Right cardiac atrium (tissue), 5 donors: ENCODE measurements around the gene TMPRSS5. TPM values are rescaled to one million over a fixed set of nuclear protein-coding genes. Genes with fewer than 3 reads are reported as not detected.
A peak's percentile ranks its signal among the peaks of the same experiment; 100 is the strongest.
"Not testable (repeated sequence)": the region's sequence is repeated elsewhere in the genome, so short reads cannot be mapped to it uniquely, and the experiment has no call there.

Experiments used
- ATAC-seq, 2 donors: fragments of 200-7000 bp; cut with Tn5 transposase; one replicate each; pipeline versions ENCODE4 v1.8.0 to v1.9.1; 2020; ENCODE audit warnings: moderate library complexity in 2 of 2, mild to moderate bottlenecking in 1 of 2
- DNase-seq, 3 donors: peaks; one replicate each; pipeline ENCODE4 v3.0.0-alpha.2; 2020
- H3K27ac ChIP-seq: one replicate; pipeline ENCODE4 v1.5.1; 2013; ENCODE audit warnings: mild to moderate bottlenecking, low read length, control low read depth, moderate library complexity
- H3K27me3 ChIP-seq: one replicate; pipeline ENCODE4 v1.6.1; 2013; ENCODE audit not compliant: control insufficient read depth, insufficient read depth
- H3K4me1 ChIP-seq: one replicate; pipeline ENCODE4 v1.6.1; 2013; ENCODE audit warnings: low read length; ENCODE audit not compliant: control insufficient read depth, insufficient read depth
- H3K4me3 ChIP-seq: one replicate; pipeline ENCODE4 v1.5.1; 2013; ENCODE audit warnings: low read length, control low read depth
- H3K9me3 ChIP-seq: one replicate; pipeline ENCODE4 v1.6.1; 2013; ENCODE audit warnings: low read length; ENCODE audit not compliant: control insufficient read depth
- WGBS: extraction: QIAGEN DNeasy Blood & Tissue Kit; methylation state at CpG from one replicate; pipeline ENCODE4 v1.1.7; 2013; 5-methylcytosine and 5-hydroxymethylcytosine counted together
- intact Hi-C, 4 donors: fragments of 100-400 bp; cut with DNase I; formaldehyde crosslinking; loops; one replicate each; pipeline versions ENCODE4 v1.11.0 to v1.14.0; 2022 to 2023
- polyA plus RNA-seq: library from polyadenylated mRNA; stranded (reverse); fragments of 200-250 nt; gene quantifications from one replicate; pipeline ENCODE4 v1.2.3, GENCODE V29; 2013
- total RNA-seq, 4 donors: library from RNA; stranded (reverse); fragmentation: NEBNext Ultra II Directional; extraction: Animal tissue kit (Norgen Biotek cat#: 25700); gene quantifications; one replicate each; pipeline ENCODE4 v1.2.1, GENCODE V29; 2021
- donor health status: healthy with polysubstance abuse.
- donor health status: DM: no; HTN: yes; CAD: no.
- donor health status: DM: no; HTN: no; CAD: no.
- donor health status: DM: no; HTN: yes; CAD: no; lungs with severe emphysema.
- donor health status: DM: yes; HTN: yes; CAD: no.

TMPRSS5 gene
- total and polyA plus RNA-seq, 5 donors, result 0.17 to 1.6 (median 0.53) TPM

- no peak for ATAC-seq
- no peaks in the 10 kb centered on the region for H3K9me3 ChIP-seq
- no peak for DNase-seq
- WGBS, result 85% methylated on average over 10 of the region's 10 CpGs
- no peaks in the 10 kb centered on the region for H3K4me1 ChIP-seq
- H3K27me3 ChIP-seq, result no peaks in the 10 kb centered on the region
- H3K27ac ChIP-seq, result no peak overlapping the region
- intact Hi-C loops, result no loop called here
- H3K4me3 ChIP-seq, result no peak overlapping the region
Measured at GRCh38 chr11:113681711-113682413, 24.2 kb downstream of the TMPRSS5 start.

GRCh38 chr11:113681282-113681681 is 24.8 kb downstream of the TMPRSS5 start:
- DNase-seq, result no peak
- no peaks in the 10 kb centered on the region for H3K4me1 ChIP-seq
- no peak overlapping the region for H3K27ac ChIP-seq
- H3K4me3 ChIP-seq, result no peak overlapping the region
- WGBS, result 69% methylated on average over 6 of the region's 6 CpGs
- intact Hi-C loops, result no loop called here
- no peaks in the 10 kb centered on the region for H3K27me3 ChIP-seq
- H3K9me3 ChIP-seq, result no peaks in the 10 kb centered on the region
- ATAC-seq, result no peak

- Histone ChIP-seq H3K9me3 (no peaks in the 10 kb centered on the region), H3K27ac (no peak overlapping the region), H3K4me3 (no peak overlapping the region), H3K4me1 (peaks cover 2% of the 10 kb centered on the region), H3K27me3 (no peaks in the 10 kb centered on the region)
- no peak for ATAC-seq
- intact Hi-C loops, result no loop called here
- no peak for DNase-seq
- WGBS, result 88% methylated on average over 5 of the region's 5 CpGs
Measured at GRCh38 chr11:113677685-113678084, 28.4 kb downstream of the TMPRSS5 start.

GRCh38 chr11:113675565-113675964 is 30.5 kb downstream of the TMPRSS5 start:
- no peaks in the 10 kb centered on the region for H3K9me3 ChIP-seq
- H3K27me3 ChIP-seq, result no peaks in the 10 kb centered on the region
- H3K27ac ChIP-seq, result no peak overlapping the region
- ATAC-seq (peak in 1 of 2 donors; percentile 40), DNase-seq (no peak)
- 48% methylated on average over 5 of the region's 5 CpGs for WGBS
- peaks cover 2% of the 10 kb centered on the region for H3K4me1 ChIP-seq
- no peak overlapping the region for H3K4me3 ChIP-seq
- intact Hi-C loops, result no loop called here

- intact Hi-C loops, result no loop called here
- Histone ChIP-seq H3K9me3 (no peaks in the 10 kb centered on the region), H3K27ac (no peak overlapping the region), H3K27me3 (no peaks in the 10 kb centered on the region), H3K4me1 (peaks cover 2% of the 10 kb centered on the region), H3K4me3 (no peak overlapping the region)
- DNase-seq (no peak), ATAC-seq (no peak)
- WGBS, result 61% methylated on average over 5 of the region's 5 CpGs
Measured at GRCh38 chr11:113675003-113675561, 31.0 kb downstream of the TMPRSS5 start.

DNA sequence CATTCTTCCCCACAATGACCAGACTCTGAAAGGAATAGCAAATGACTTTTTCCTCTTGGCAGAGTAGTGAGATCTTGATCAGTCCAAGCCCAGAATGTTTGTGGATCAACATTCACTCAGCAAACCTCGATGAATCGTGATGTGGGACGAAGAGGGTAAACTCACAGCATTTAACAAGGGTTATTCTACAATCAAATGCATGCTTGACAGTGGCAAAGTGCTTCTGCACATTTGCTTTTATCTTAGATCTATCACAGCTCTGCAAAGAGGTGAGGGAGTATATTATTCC is 31.8 kb downstream of the TMPRSS5 start:
- H3K27me3 ChIP-seq, result no peaks in the 10 kb centered on the region
- 77% methylated on average over 3 of the region's 3 CpGs for WGBS
- intact Hi-C loops, result no loop called here
- H3K4me3 ChIP-seq, result no peak overlapping the region
- H3K27ac ChIP-seq, result no peak overlapping the region
- no peaks in the 10 kb centered on the region for H3K9me3 ChIP-seq
- H3K4me1 ChIP-seq, result peaks cover 2% of the 10 kb centered on the region
- no peak for ATAC-seq
- no peak for DNase-seq

GRCh38 chr11:113673550-113674396 is 32.3 kb downstream of the TMPRSS5 start:
- DNase-seq (no peak), ATAC-seq (no peak)
- H3K4me3 ChIP-seq, result no peak overlapping the region
- H3K27me3 ChIP-seq, result no peaks in the 10 kb centered on the region
- H3K9me3 ChIP-seq, result no peaks in the 10 kb centered on the region
- peaks cover 2% of the 10 kb centered on the region for H3K4me1 ChIP-seq
- H3K27ac ChIP-seq, result no peak overlapping the region
- intact Hi-C loops, result no loop called here
- WGBS, result 85% methylated on average over 4 of the region's 4 CpGs

GRCh38 chr11:113671914-113672313 is 34.2 kb downstream of the TMPRSS5 start:
- WGBS, result 99% methylated on average over 3 of the region's 3 CpGs
- ATAC-seq, intact Hi-C loops, DNase-seq, H3K9me3 ChIP-seq, H3K4me3 ChIP-seq, H3K4me1 ChIP-seq, H3K27ac ChIP-seq, H3K27me3 ChIP-seq: not testable (repeated sequence)

DNA sequence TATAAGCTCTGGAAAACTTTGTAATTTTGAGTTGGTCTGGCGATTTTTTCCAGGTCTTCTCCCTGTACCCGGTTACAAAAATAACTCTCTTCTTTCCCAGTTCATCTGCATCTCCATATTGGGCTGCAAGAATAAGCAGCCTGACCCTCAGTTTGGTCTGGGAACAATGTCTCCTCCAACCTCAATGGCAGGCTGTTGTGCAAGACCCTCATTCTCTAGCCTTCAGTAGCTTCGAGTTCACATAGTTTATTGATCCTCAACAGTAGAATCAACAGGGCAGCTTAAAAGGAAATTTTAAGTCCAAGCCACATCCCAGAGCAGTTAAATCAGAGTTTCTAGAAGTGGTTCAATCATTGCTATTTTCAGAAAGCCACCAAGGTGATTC is 35.3 kb downstream of the TMPRSS5 start:
- H3K4me1 ChIP-seq, result peaks cover 1% of the 10 kb centered on the region
- intact Hi-C loops, result no loop called here
- no peak overlapping the region for H3K4me3 ChIP-seq
- no peaks in the 10 kb centered on the region for H3K27me3 ChIP-seq
- no peak for ATAC-seq
- no peak overlapping the region for H3K27ac ChIP-seq
- 84% methylated on average over 3 of the region's 3 CpGs for WGBS
- no peak for DNase-seq
- no peaks in the 10 kb centered on the region for H3K9me3 ChIP-seq

DNA sequence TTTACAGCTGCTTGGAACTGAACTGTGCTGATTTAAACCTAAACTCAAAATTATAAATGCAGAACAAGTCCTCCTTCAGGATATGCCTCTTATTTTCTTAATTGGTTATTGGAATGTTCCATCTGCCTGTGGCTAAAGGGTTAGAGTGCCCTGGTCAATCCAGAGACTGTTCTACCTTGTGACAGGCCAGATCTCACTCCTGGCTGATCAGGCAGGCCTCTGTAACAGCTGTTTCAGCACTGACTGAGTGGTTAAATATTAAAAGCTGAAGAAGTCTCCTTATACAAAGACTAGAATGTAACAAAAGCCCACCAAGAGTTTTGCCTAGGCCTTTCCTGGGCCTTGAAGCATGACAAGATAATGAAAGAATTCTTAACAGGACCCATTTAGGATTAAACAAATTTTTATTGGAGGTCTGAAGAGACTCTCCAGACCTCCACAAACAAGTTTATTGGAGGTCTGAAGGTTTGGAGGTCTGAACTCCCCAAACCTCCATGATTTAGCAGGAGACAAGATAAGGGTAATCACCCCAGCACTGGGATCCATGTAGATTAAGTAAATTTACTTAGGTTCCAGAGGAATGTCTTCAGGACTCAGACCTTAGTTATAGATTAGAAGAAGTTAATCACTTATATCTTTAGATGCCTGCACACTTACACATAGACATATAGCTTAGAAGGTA is 35.8 kb downstream of the TMPRSS5 start:
- Histone ChIP-seq H3K4me1 (no peaks in the 10 kb centered on the region), H3K27ac (no peak overlapping the region), H3K9me3 (no peaks in the 10 kb centered on the region), H3K27me3 (no peaks in the 10 kb centered on the region), H3K4me3 (no peak overlapping the region)
- DNase-seq (no peak), ATAC-seq (no peak)
- intact Hi-C loops, result no loop called here

DNA sequence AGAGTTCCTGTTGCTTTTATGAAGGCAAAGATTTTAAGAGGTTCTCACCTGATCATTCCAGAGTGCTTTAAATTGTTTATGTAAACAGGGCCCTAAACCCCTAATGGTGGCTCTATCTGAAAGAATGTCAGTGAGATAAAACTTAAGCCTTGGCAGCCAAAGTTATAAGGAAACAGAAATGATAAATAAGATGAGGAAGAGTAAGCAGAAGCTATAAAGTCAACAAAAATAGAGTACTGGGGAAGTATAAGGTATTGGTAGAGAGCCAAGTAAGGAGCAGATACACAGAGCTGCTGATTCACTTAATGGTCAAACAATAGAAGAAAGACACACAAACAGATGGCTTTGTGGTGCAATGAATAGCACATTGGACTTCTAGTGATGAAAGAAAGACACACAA is 37.9 kb downstream of the TMPRSS5 start:
- ATAC-seq (no peak), DNase-seq (no peak)
- Histone ChIP-seq H3K4me1 (no peaks in the 10 kb centered on the region), H3K9me3 (no peaks in the 10 kb centered on the region), H3K27me3 (no peaks in the 10 kb centered on the region), H3K27ac (no peak overlapping the region), H3K4me3 (no peak overlapping the region)
- intact Hi-C loops, result no loop called here
